H1 (cell line): ENCODE measurements around the gene PBX3. TPM values are rescaled to one million over a fixed set of nuclear protein-coding genes. Genes with fewer than 3 reads are reported as not detected.

ENCODE experiments used
- CTCF ChIA-PET: fragments of 300-600 bp; sonication (Branson Sonifier 250); formaldehyde crosslinking; loops from one replicate; lab custom pipeline; 2021; ENCODE audit not compliant: partially characterized antibody; lab: Charles Lee
- POLR2A ChIA-PET: fragments of 300-600 bp; sonication (Branson Sonifier 250); formaldehyde crosslinking; loops from one replicate; lab custom pipeline; 2021; ENCODE audit warnings: inconsistent platforms; ENCODE audit not compliant: partially characterized antibody; lab: Charles Lee
- DNase-seq, 2 experiments: peaks; one replicate each; pipeline versions ENCODE4 v3.0.0 to v3.0.0-alpha.2; 2010 to 2022; ENCODE audit warnings: low spot score in 2 of 2, low read depth in 1 of 2, mixed read lengths in 1 of 2
- FAIRE-seq: peaks from 2 replicates; lab custom pipeline; 2011; peaks lifted over from hg19 to GRCh38; lab: Jason Lieb, UNC
- H2AFZ ChIP-seq: 2 replicates; pipeline ENCODE4 v1.8.1; 2012; ENCODE audit warnings: low read length, inconsistent platforms
- H2AK5ac ChIP-seq: 2 replicates; pipeline ENCODE4 v1.6.1; 2013; ENCODE audit warnings: low read depth, low read length
- H2BK120ac ChIP-seq: replicated peaks from 2 replicates; pipeline ENCODE3; 2013; ENCODE audit warnings: low read depth, low read length, inconsistent platforms
- H2BK12ac ChIP-seq: 2 replicates; pipeline ENCODE4 v1.6.1; 2013; ENCODE audit warnings: low read depth, low read length
- H2BK15ac ChIP-seq: 2 replicates; pipeline ENCODE4 v1.6.1; 2013; ENCODE audit warnings: low read length
- H2BK20ac ChIP-seq: 2 replicates; pipeline ENCODE4 v1.6.1; 2013; ENCODE audit warnings: low read length
- H2BK5ac ChIP-seq: 2 replicates; pipeline ENCODE4 v1.6.1; 2013; ENCODE audit warnings: low read depth, low read length
- H3K14ac ChIP-seq: 2 replicates; pipeline ENCODE4 v1.6.1; 2013; ENCODE audit warnings: inconsistent platforms; ENCODE audit not compliant: insufficient read length
- H3K18ac ChIP-seq: 2 replicates; pipeline ENCODE4 v1.6.1; 2013; ENCODE audit warnings: low read length; ENCODE audit errors: extremely low read depth
- H3K23ac ChIP-seq: 2 replicates; pipeline ENCODE4 v1.6.1; 2013; ENCODE audit warnings: inconsistent platforms; ENCODE audit not compliant: insufficient read length
- H3K23me2 ChIP-seq: 2 replicates; pipeline ENCODE4 v1.6.1; 2013; ENCODE audit warnings: low read depth, low read length
- H3K27ac ChIP-seq: 2 replicates; pipeline ENCODE4 v1.6.1; 2011; ENCODE audit warnings: low read depth, low read length, inconsistent platforms
- H3K27me3 ChIP-seq, 4 experiments: replicated peaks in 1 of 4; 1 replicate in 1 of 4; 2 replicates in 3 of 4; pipeline versions ENCODE4 v1.6.1 to v1.8.1; 2011 to 2013; ENCODE audit warnings: low read length in 3 of 4, mild to moderate bottlenecking in 3 of 4, inconsistent platforms in 2 of 4, mixed read lengths in 2 of 4, moderate library complexity in 1 of 4; ENCODE audit not compliant: control insufficient read depth in 3 of 4, insufficient read depth in 3 of 4; ENCODE audit errors: extremely low read depth in 1 of 4
- H3K36me3 ChIP-seq, 4 experiments: 2 replicates each; pipeline versions ENCODE4 v1.6.1 to v1.8.1; 2011 to 2013; ENCODE audit warnings: mild to moderate bottlenecking in 4 of 4, low read length in 3 of 4, moderate library complexity in 2 of 4, control low read depth in 1 of 4, inconsistent platforms in 1 of 4; ENCODE audit not compliant: insufficient read depth in 4 of 4, control insufficient read depth in 2 of 4
- H3K4ac ChIP-seq: replicated peaks from 2 replicates; pipeline ENCODE3; 2013; ENCODE audit warnings: low read length, low read depth, mixed read lengths, inconsistent platforms; ENCODE audit not compliant: insufficient read length
- H3K4me1 ChIP-seq, 4 experiments: replicated peaks in 1 of 4; 1 replicate in 1 of 4; 2 replicates in 3 of 4; pipeline versions ENCODE4 v1.6.1 to v1.8.1; 2011 to 2013; ENCODE audit warnings: low read length in 3 of 4, inconsistent platforms in 2 of 4, mixed read lengths in 1 of 4; ENCODE audit not compliant: insufficient read depth in 4 of 4, control insufficient read depth in 3 of 4
- H3K4me2 ChIP-seq, 2 experiments: 2 replicates each; pipeline versions ENCODE4 v1.6.1 to v1.8.1; 2011 to 2013; ENCODE audit warnings: low read depth in 2 of 2, low read length in 2 of 2, control low read depth in 1 of 2, inconsistent platforms in 1 of 2, mild to moderate bottlenecking in 1 of 2; ENCODE audit not compliant: insufficient read depth in 1 of 2
- H3K4me3 ChIP-seq, 4 experiments: fragments of 200-600, 300-600 bp in 1 of 4; sonication (generic), shearing (Covaris generic), sonication (Bioruptor Twin) in 1 of 4; 2 replicates each; pipeline versions ENCODE4 v1.5.1 to v1.8.1; 2011 to 2016; ENCODE audit warnings: low read length in 4 of 4, low read depth in 3 of 4, control low read depth in 2 of 4, inconsistent platforms in 2 of 4, mild to moderate bottlenecking in 2 of 4, mixed read lengths in 1 of 4, moderate library complexity in 1 of 4; ENCODE audit not compliant: insufficient read depth in 2 of 4; ENCODE audit errors: extremely low read depth in 1 of 4
- H3K56ac ChIP-seq: replicated peaks from 2 replicates; pipeline ENCODE3; 2013; ENCODE audit warnings: low read depth, mild to moderate bottlenecking, mixed read lengths, low read length, inconsistent platforms; ENCODE audit not compliant: insufficient read length
- H3K79me1 ChIP-seq: 2 replicates; pipeline ENCODE4 v1.6.1; 2013; ENCODE audit warnings: low read depth, low read length, control low read depth
- H3K79me2 ChIP-seq, 2 experiments: 2 replicates each; pipeline versions ENCODE4 v1.6.1 to v1.8.1; 2012 to 2013; ENCODE audit warnings: low read length in 2 of 2, mild to moderate bottlenecking in 2 of 2, inconsistent platforms in 1 of 2; ENCODE audit not compliant: insufficient read depth in 2 of 2, control insufficient read depth in 1 of 2
- H3K9ac ChIP-seq, 4 experiments: replicated peaks in 1 of 4; 1 replicate in 1 of 4; 2 replicates in 3 of 4; pipeline versions ENCODE4 v1.6.1 to v1.8.1; 2011 to 2013; ENCODE audit warnings: low read depth in 3 of 4, low read length in 3 of 4, control low read depth in 2 of 4, mild to moderate bottlenecking in 2 of 4, moderate library complexity in 2 of 4, inconsistent platforms in 1 of 4; ENCODE audit errors: extremely low read depth in 1 of 4
- H3K9me3 ChIP-seq, 2 experiments: 2 replicates each; pipeline versions ENCODE4 v1.6.1 to v1.8.1; 2012 to 2013; ENCODE audit warnings: mild to moderate bottlenecking in 2 of 2, moderate library complexity in 2 of 2, control low read depth in 1 of 2, inconsistent platforms in 1 of 2, low read depth in 1 of 2, low read length in 1 of 2, mixed read lengths in 1 of 2; ENCODE audit not compliant: insufficient read depth in 2 of 2
- H4K20me1 ChIP-seq, 2 experiments: replicated peaks in 1 of 2; 2 replicates each; pipeline versions ENCODE3 to v1.8.1; 2011 to 2013; ENCODE audit warnings: inconsistent platforms in 2 of 2, low read length in 2 of 2, mild to moderate bottlenecking in 1 of 2; ENCODE audit not compliant: insufficient read depth in 2 of 2, control insufficient read depth in 1 of 2
- H4K5ac ChIP-seq: 2 replicates; pipeline ENCODE4 v1.6.1; 2013; ENCODE audit warnings: low read length, low read depth, mixed read lengths, inconsistent platforms; ENCODE audit not compliant: insufficient read length
- H4K8ac ChIP-seq: 2 replicates; pipeline ENCODE4 v1.8.0; 2013; ENCODE audit warnings: mild to moderate bottlenecking, moderate library complexity, low read length, inconsistent platforms; ENCODE audit not compliant: insufficient read depth; ENCODE audit errors: extremely low read depth
- H4K91ac ChIP-seq: replicated peaks from 2 replicates; pipeline ENCODE3; 2013; ENCODE audit warnings: low read length, mixed read lengths, inconsistent platforms; ENCODE audit not compliant: insufficient read length
- BRCA1 ChIP-seq: IDR thresholded peaks from 2 replicates; pipeline ENCODE4 v1.6.1; 2012; ENCODE audit warnings: low read depth, low read length, improper control_type of control experiment
- CREB1 ChIP-seq: IDR thresholded peaks from 2 replicates; pipeline ENCODE4 v1.6.1; 2012; ENCODE audit warnings: inconsistent platforms
- EP300 ChIP-seq, 2 experiments: IDR thresholded peaks; 1 replicate in 1 of 2; 2 replicates in 1 of 2; pipeline ENCODE4 v1.6.1; 2011 to 2012; ENCODE audit warnings: low read depth in 2 of 2, low read length in 2 of 2, mild to moderate bottlenecking in 2 of 2, borderline replicate concordance in 1 of 2, inconsistent platforms in 1 of 2, moderate library complexity in 1 of 2
- GTF2F1 ChIP-seq: IDR thresholded peaks from 2 replicates; pipeline ENCODE4 v1.6.1; 2012; ENCODE audit warnings: low read depth, low read length, improper control_type of control experiment, borderline replicate concordance
- HDAC2 ChIP-seq, 2 experiments: fragments of 300-600 bp in 1 of 2; sonication (generic) in 1 of 2; IDR thresholded peaks; 2 replicates each; pipeline ENCODE4 v1.6.1; 2011 to 2012; ENCODE audit warnings: low read depth in 2 of 2, low read length in 2 of 2, mild to moderate bottlenecking in 2 of 2, moderate library complexity in 2 of 2, borderline replicate concordance in 1 of 2, inconsistent platforms in 1 of 2
- JUN ChIP-seq: IDR thresholded peaks from 2 replicates; pipeline ENCODE4 v1.6.1; 2011; ENCODE audit warnings: low read depth, mild to moderate bottlenecking, improper control_type of control experiment, low read length
- KDM5A ChIP-seq: fragments of 200-600 bp; IDR thresholded peaks from 2 replicates; pipeline ENCODE4 v1.7.1; 2012; ENCODE audit warnings: mild to moderate bottlenecking, low read length, inconsistent platforms, mixed read lengths
- NANOG ChIP-seq: IDR thresholded peaks from 2 replicates; pipeline ENCODE4 v1.6.1; 2011; ENCODE audit warnings: low read length, low read depth, mild to moderate bottlenecking, inconsistent platforms; ENCODE audit not compliant: insufficient read depth, poor library complexity, severe bottlenecking
- RFX5 ChIP-seq: IDR thresholded peaks from 2 replicates; pipeline ENCODE4 v1.6.1; 2011; ENCODE audit warnings: low read depth, low read length, improper control_type of control experiment, borderline replicate concordance
- RXRA ChIP-seq: IDR thresholded peaks from 2 replicates; pipeline ENCODE4 v1.6.1; 2011; ENCODE audit warnings: low read depth, mild to moderate bottlenecking, low read length, moderate library complexity; ENCODE audit not compliant: insufficient read depth
- SAP30 ChIP-seq: fragments of 300-600 bp; sonication (generic); IDR thresholded peaks from 2 replicates; pipeline ENCODE4 v1.7.1; 2012; ENCODE audit warnings: low read length, moderate library complexity, mild to moderate bottlenecking, inconsistent platforms; ENCODE audit not compliant: insufficient read depth, insufficient replicate concordance
- SIN3A ChIP-seq, 2 experiments: IDR thresholded peaks in 1 of 2; conservative IDR thresholded peaks in 1 of 2; 2 replicates each; pipeline ENCODE4 v1.6.1; 2011 to 2012; ENCODE audit warnings: low read length in 2 of 2, improper control_type of control experiment in 1 of 2, low read depth in 1 of 2, mild to moderate bottlenecking in 1 of 2
- SP1 ChIP-seq: IDR thresholded peaks from 2 replicates; pipeline ENCODE4 v1.6.1; 2011; ENCODE audit warnings: low read depth, low read length
- TBP ChIP-seq: IDR thresholded peaks from 2 replicates; pipeline ENCODE4 v1.6.1; 2011; ENCODE audit warnings: low read depth, low read length, improper control_type of control experiment
- WGBS, 2 experiments: shearing (Covaris generic) in 1 of 2; methylation state at CpG; one replicate each; pipeline versions ENCODE4 v1.1.6 to v1.1.7; 2013 to 2015; ENCODE audit warnings: low lambda C conversion rate in 2 of 2, mixed read lengths in 2 of 2, inconsistent platforms in 1 of 2, low coverage in 1 of 2, missing lambda C conversion rate in 1 of 2; ENCODE audit not compliant: insufficient replicate concordance in 2 of 2, insufficient coverage in 1 of 2, insufficient read length in 1 of 2; ENCODE audit errors: extremely low coverage in 1 of 2, missing lambda C conversion rate in 1 of 2; 5-methylcytosine and 5-hydroxymethylcytosine counted together
- polyA plus RNA-seq, 7 experiments: library from polyadenylated mRNA; depleted of rRNA in 3 of 7; stranded (reverse) in 5 of 7; unstranded in 2 of 7; fragments of >200 nt in 5 of 7; fragments of 200-250 nt in 2 of 7; gene quantifications; 1 replicate in 5 of 7; 2 replicates in 1 of 7; 4 replicates in 1 of 7; pipeline versions ENCODE4 v1.2.1 to v1.2.3, GENCODE V29; 2011 to 2013; ENCODE audit warnings: missing spikeins in 2 of 7, mixed read lengths in 2 of 7
- total RNA-seq: library from RNA; stranded (reverse); fragmentation: NEBNext Ultra II Directional; extraction: Animal tissue kit (Norgen Biotek cat#: 25700); gene quantifications from 2 replicates; pipeline ENCODE4 v1.2.1, GENCODE V29; 2021

The PBX3 gene
- total and polyA plus RNA-seq, 2 of the 8 experiments (the other 6 are each of a cell fraction or from before 2014, with no cell fraction given), result 22.7 to 44.3 TPM

GRCh38 chr9:125926936-125927335, 179.8 kb downstream of the PBX3 start:
- Histone ChIP-seq H2AK5ac (no peak overlapping the region), H2BK20ac (no peak overlapping the region), H2BK12ac (no peak overlapping the region), H4K5ac (no peak overlapping the region), H3K27me3 (no peaks in the 10 kb centered on the region), H2BK120ac (no peak overlapping the region), H3K4me1 (peaks cover 0 to 8% (median 3%) of the 10 kb centered on the region in 4 experiments; a peak in 4 of 7 replicates), H3K23me2 (no peaks in the 10 kb centered on the region), H4K91ac (no peak overlapping the region), H3K4ac (no peak overlapping the region), H3K56ac (no peak overlapping the region), H3K4me3 (no peak overlapping the region), H3K14ac (no peak overlapping the region), H2BK5ac (no peak overlapping the region), H3K79me2 (no peaks in the 10 kb centered on the region), H3K79me1 (no peaks in the 10 kb centered on the region; the same call in 1 of the 2 replicates), H3K23ac (no peak overlapping the region), H4K8ac (no peak overlapping the region), H3K9ac (no peak overlapping the region), H4K20me1 (no peaks in the 10 kb centered on the region), H3K9me3 (no peaks in the 10 kb centered on the region), H3K18ac (no peak overlapping the region), H3K4me2 (no peak overlapping the region), H3K27ac (no peak overlapping the region), H2AFZ (no peak overlapping the region), H2BK15ac (no peak overlapping the region), H3K36me3 (0 out of 8 replicates have a peak, but pooled peaks cover 0 to 3% (median under 1%) of the 10 kb centered on the region in 4 experiments)
- FAIRE-seq (no peak), DNase-seq (no peak)
- 79% methylated on average over 1 of the region's 1 CpG; no CpG with 5 or more reads in 1 of the 2 experiments for WGBS, 2 experiments
- ChIA-PET CTCF (interaction anchor here (0.6 kb wide), 1 partner anchor 52 kb away, joined by 4 read pairs; no protein-coding TSS in a partner anchor), POLR2A (no interaction called here)
- TF ChIP-seq BRCA1 (no peak), SAP30 (no peak), TBP (no peak), EP300 (IDR thresholded peaks at IDR 0.05; ENCODE audit: borderline replicate concordance in 1 of 2, low read depth in 2 of 2, low read length in 2 of 2) (no peak), CREB1 (no peak), KDM5A (no peak), RFX5 (no peak), RXRA (no peak), GTF2F1 (no peak), NANOG (no peak), SIN3A (conservative IDR thresholded peaks at IDR 0.05 in 1 of 2, IDR thresholded peaks at IDR 0.05 in 1 of 2; ENCODE audit: low read depth in 1 of 2, low read length in 2 of 2) (no peak), SP1 (no peak), JUN (no peak), HDAC2 (IDR thresholded peaks at IDR 0.05; ENCODE audit: borderline replicate concordance in 1 of 2, low read depth in 2 of 2, low read length in 2 of 2) (no peak)
